Choroid plexus epithelial cell (primary cell): ENCODE measurements around the gene PTN.
"Not testable (repeated sequence)": the region's sequence is repeated elsewhere in the genome, so short reads cannot be mapped to it uniquely, and the experiment has no call there.

Experiments used
- DNase-seq: peaks from one replicate; pipeline ENCODE4 v3.0.0-alpha.2; 2010; ENCODE audit warnings: low read depth
- H3K4me3 ChIP-seq: 2 replicates; pipeline ENCODE4 v1.5.1; 2011; ENCODE audit warnings: low read depth, mild to moderate bottlenecking, control low read depth, low read length, moderate library complexity
- TF ChIP-seq, protein P1 (sequence below): conservative IDR thresholded peaks from 2 replicates; pipeline ENCODE4 v1.5.1; 2011; ENCODE audit warnings: low read depth, mild to moderate bottlenecking, control low read depth, inconsistent platforms, low read length, moderate library complexity

PTN gene

DNA sequence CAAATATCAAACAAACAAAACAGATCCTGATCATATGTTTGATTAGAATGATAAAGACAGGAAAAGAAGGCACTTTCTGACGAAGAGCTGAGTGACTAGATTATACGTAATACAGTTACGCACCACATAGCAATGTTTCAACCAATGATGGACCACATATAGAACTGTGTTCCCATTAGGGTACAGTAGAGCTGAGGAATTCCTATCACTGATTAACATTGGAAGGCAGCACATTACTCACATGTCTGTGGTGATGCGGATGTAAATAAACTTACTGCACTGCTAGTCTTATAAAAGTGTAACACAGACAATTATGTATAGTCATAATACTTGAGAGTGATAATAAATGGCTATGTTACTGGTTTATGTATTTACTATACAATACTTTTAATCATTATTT, 98.3 kb downstream of the PTN start:
- H3K4me3 ChIP-seq = no peak overlapping the region
- DNase-seq = no peak
- TF ChIP-seq, protein P1, sequence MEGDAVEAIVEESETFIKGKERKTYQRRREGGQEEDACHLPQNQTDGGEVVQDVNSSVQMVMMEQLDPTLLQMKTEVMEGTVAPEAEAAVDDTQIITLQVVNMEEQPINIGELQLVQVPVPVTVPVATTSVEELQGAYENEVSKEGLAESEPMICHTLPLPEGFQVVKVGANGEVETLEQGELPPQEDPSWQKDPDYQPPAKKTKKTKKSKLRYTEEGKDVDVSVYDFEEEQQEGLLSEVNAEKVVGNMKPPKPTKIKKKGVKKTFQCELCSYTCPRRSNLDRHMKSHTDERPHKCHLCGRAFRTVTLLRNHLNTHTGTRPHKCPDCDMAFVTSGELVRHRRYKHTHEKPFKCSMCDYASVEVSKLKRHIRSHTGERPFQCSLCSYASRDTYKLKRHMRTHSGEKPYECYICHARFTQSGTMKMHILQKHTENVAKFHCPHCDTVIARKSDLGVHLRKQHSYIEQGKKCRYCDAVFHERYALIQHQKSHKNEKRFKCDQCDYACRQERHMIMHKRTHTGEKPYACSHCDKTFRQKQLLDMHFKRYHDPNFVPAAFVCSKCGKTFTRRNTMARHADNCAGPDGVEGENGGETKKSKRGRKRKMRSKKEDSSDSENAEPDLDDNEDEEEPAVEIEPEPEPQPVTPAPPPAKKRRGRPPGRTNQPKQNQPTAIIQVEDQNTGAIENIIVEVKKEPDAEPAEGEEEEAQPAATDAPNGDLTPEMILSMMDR = no peak

DNA sequence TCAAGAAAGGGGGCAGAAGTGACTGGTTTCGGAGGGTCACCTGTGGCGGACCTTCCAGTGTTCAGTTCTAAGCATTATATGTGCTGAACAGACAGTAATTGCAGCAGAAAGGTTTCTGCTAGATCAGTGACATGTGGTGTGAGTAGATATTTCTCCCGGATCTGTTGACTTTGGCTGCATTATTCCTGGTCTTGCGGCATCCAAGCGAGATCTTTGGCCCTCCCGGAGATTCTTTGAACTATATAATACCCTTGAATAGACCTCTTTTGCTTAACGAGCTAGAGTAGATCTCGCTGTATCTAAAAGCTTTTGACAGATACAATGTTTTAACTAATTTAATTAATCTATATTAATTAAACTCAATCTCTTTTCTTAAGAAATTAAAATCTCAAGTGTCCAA, 99.8 kb downstream of the PTN start:
- H3K4me3 ChIP-seq = no peak overlapping the region
- TF ChIP-seq, protein P1 = no peak
- DNase-seq = peak; percentile 50

DNA sequence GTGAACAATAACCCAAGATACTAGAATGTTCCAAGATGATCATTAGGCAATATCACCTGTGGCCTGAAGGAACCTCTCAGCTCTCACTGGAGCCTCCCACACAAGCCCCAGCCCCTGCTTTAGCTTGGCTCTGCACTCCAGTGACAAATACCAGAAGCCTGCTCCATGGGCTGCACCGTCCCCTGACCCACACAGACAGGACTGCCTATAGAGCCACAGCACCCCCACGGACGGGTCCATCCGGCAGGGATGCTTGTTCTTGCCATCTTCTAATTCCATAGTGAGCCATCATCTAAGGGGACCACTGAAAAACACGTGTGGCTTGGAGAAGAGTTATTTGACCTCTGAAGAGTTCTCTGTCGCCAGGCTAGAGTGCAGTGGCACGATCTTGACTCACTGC, 100.9 kb downstream of the PTN start:
- DNase-seq = no peak
- TF ChIP-seq, protein P1 = no peak

DNA sequence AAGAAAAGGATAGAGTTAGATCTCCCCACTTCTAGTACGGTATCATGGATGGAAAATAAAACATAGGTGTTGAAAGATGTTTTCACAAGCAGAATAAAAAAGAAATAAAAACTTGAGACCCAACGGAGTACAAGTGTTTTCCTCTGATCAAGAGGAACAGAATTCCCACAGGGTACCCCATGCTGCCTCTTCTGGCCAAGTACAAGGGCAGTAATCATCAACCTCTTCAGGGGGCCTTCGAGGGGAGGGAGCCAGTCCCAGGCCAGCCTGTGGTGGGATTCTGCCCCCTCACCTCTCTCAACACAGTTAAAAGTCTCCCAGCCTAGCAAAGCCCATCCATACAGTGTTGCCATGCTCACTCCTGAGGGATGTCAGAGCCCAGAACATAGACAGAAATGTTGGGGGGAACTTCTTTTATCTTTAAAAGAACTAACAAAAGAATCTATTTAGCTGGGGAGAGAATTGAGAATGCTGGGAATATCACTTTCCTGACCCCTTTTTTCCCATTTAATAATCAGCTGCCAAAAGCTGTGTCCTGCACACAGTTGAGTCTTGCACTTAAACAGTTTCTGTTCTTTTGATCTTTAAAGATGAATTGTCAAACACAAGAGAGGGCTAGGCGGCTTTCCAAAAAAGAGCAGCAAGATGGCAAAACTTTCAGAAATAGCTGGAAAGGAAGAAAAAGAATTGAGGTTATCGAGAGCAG, 101.7 kb downstream of the PTN start:
- TF ChIP-seq, protein P1 = no peak
- no peak for DNase-seq
- no peak overlapping the region for H3K4me3 ChIP-seq

More for the DNA sequence above, 100.9 kb downstream of the PTN start:
- no peak overlapping the region for H3K4me3 ChIP-seq

DNA sequence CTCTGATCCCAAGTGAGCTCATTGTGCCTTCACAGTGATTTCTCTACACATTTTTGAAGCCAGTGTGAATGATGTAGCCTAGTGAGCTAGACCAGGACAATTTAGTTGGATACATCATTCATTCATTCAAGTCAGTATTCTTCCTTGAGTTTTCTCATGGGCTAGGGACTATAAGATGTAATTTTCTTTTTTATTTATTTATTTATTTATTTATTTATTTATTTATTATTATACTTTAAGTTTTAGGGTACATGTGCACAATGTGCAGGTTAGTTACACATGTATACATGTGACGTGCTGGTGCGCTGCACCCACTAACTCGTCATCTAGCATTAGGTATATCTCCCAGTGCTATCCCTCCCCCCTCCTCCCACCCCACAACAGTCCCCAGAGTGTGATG, 104.3 kb downstream of the PTN start:
- not testable (repeated sequence) for H3K4me3 ChIP-seq, DNase-seq

DNA sequence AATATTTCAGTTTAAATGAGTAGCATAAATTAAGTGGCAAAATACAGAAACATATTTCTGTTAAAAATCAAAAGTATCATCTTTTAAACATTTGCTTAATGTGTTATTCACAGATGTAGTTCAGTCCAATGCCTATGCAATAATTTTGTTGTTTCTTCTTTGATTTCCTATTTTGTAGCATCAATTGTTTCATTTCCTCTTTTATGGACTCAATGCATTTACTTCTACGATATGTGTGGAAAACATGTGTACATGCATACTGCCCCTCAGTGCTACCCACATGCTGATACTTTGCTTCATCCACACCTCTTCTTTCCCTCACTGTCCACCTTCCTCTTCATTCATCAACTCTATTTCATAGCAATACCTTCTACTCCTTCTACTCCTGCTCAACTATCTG, 108.1 kb downstream of the PTN start:
- TF ChIP-seq, protein P1 = no peak
- no peak for DNase-seq

DNA sequence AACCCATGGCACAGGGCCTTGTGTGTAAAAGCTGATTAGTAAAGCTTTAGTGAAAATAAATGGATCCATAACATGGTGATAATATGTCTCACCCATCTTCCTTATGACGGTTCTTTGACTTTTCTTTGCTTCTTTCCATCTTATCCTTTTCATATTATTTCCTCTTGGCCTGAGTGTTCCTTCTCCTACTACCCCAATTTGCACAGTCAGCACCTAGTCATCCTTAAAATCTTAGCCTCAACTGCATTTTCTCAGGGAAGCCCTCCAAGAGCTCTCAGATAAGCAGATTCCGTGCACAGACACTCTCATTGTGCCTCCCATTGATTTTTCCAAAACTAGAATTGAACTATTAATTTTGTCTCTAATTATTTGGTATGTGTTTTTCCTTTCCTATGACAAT, 112.4 kb downstream of the PTN start:
- DNase-seq = no peak
- TF ChIP-seq, protein P1 = no peak
- no peak overlapping the region for H3K4me3 ChIP-seq

More for the DNA sequence above, 108.1 kb downstream of the PTN start:
- no peak overlapping the region for H3K4me3 ChIP-seq
